GM18507 (cell line): Measurements from ENCODE around the gene SLCO4C1.
A peak's percentile ranks its signal among the peaks of the same experiment; 100 is the strongest.
"Not testable (repeated sequence)": the region's sequence is repeated elsewhere in the genome, so short reads cannot be mapped to it uniquely, and the experiment has no call there.

ENCODE experiments used
- DNase-seq: peaks from one replicate; pipeline ENCODE4 v3.0.0; 2011; ENCODE audit warnings: low read depth; ENCODE audit not compliant: insufficient read length; ENCODE audit errors: extremely low spot score
- FAIRE-seq: peaks from 2 replicates; lab custom pipeline; 2011; peaks lifted over from hg19 to GRCh38; lab: Jason Lieb, UNC

The SLCO4C1 gene, protein sequence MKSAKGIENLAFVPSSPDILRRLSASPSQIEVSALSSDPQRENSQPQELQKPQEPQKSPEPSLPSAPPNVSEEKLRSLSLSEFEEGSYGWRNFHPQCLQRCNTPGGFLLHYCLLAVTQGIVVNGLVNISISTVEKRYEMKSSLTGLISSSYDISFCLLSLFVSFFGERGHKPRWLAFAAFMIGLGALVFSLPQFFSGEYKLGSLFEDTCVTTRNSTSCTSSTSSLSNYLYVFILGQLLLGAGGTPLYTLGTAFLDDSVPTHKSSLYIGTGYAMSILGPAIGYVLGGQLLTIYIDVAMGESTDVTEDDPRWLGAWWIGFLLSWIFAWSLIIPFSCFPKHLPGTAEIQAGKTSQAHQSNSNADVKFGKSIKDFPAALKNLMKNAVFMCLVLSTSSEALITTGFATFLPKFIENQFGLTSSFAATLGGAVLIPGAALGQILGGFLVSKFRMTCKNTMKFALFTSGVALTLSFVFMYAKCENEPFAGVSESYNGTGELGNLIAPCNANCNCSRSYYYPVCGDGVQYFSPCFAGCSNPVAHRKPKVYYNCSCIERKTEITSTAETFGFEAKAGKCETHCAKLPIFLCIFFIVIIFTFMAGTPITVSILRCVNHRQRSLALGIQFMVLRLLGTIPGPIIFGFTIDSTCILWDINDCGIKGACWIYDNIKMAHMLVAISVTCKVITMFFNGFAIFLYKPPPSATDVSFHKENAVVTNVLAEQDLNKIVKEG

GRCh38 chr5:102296178-102296817 is at the start of gene SLCO4C1:
Gene SLCO4C1 (minus strand): TSS chr5:102296284. CDS start chr5:102296262, 22 bp downstream.
- peak; percentile 98 for FAIRE-seq
- DNase-seq, result peak; percentile 68

DNA sequence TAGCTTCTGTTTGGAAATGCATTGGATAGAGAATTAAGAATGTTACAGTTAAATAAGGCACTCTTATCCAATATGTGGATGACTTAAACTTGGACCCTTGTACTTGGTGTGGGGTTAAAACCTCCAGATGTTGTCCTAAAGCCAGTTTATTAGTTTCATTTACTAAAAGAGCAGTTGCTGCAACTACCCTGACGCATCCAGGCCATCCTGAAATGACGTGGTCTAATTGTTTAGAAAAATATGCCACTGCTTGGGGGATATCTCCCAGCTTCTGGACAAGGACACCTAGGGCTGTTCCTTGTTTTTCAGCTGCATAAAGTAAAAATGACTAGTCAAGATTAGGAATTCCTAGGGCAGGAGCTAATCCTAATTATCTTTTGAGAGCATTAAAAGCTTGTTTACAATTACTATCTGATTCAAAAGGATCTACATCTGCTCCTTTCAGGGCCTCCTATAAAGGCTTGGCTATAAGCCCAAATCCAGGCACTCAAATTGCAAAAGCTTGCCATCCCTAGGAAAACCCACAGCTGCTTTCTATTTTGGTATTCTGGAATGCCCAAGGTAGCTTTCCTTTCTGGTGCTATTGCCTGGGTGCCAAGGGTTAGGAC is 45.7 kb upstream of the SLCO4C1 start:
- DNase-seq, result no peak
- no peak for FAIRE-seq

DNA sequence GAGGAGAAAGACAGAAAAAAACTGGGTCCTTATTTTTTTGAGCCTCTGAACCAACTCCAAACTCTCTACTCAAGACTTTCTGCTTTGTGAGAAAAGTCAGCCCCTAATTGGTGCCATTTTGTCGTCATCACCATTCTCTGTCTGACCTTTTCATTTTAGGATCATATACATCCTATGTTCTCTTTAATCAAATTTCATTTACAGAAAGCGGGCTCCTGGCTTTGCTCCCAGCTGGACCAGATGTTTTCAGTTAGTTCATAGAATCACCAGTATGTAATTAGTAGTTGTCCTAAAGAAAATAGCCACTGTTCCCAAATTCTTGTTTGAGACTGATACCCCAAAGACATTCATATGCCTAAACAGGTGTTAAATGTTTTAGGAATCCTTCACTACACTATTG is 28.6 kb upstream of the SLCO4C1 start:
- DNase-seq (no peak), FAIRE-seq (no peak)

GRCh38 chr5:102318801-102319200 is 22.7 kb upstream of the SLCO4C1 start:
- not testable (repeated sequence) for DNase-seq, FAIRE-seq

DNA sequence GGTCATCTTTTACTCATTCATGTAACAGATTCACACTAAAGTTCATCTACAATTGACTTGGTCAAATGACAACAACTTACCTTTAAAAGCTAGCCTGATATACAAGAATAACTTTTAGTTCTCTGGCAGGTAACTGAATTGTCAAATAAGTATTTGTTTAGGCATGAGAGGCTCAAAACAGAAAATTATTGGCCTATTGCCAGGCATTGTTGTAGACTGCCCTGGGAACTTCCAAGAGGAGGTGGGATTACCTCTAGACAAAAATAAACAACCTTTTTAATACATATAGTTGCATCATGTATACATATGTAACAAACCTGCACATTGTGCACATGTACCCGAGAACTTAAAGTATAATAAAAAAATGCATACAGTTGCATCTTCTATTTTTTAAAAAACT is 18.2 kb upstream of the SLCO4C1 start:
- FAIRE-seq, result no peak
- no peak for DNase-seq

DNA sequence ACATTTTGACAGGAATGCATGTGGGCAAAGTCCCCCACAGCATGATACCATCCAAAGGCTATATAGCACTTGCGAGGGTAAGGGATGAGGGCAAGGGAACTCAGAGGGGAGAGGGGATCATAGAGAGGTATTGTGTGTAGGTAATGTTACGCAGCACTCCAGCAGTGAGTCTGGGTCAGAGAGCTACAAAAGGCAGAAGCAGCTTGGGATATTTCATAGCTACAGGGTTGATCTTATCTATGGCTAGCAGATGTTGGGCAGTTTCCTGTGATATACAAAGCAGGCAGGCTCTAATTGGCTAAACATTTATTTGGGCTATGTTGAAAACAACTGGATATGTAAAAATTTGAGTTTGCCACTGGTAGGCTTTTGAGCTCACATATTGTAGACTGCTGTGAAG is 17.8 kb upstream of the SLCO4C1 start:
- DNase-seq, result no peak
- FAIRE-seq, result no peak

- DNase-seq, result no peak
Measured at GRCh38 chr5:102312586-102313370, 16.7 kb upstream of the SLCO4C1 start.

DNA sequence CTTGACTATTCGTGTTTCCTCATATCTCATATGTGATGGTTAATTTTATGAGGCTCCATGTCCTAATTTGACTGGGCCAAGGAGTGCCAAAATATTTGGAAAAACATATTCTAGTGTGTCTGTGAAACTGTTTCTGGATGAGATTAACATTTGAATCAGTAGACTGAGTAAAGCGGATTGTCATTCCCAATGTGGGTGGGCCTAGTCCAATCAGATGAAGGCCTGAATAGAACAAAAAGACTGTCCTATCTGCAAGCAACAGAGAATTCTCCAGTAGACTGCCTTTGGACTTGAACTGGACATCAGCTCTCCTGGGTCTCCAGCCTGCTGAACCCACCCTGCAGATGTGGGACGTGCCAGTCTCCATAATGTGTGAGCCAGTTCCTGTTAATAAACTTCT is 13.5 kb upstream of the SLCO4C1 start:
- DNase-seq (no peak), FAIRE-seq (no peak)

More at GRCh38 chr5:102312586-102313370, 16.7 kb upstream of the SLCO4C1 start:
- no peak for FAIRE-seq

DNA sequence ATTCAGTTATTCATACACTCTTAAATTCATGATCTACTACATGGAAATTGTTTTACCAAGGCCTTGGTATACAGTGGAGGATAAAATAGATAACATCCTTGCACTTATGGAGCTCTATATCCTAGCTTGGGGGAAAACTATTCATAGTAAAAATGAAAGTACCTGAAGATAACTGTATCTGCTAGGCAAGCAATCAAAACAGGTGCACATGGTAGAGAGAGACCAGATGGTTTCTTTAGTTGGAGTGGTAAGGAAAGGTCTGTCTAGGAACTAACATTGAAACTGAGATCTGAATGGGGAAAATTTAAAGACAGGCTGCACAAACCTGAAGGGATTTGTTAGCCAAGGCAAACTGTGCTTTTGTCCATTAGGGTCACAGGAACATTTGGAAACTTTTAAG is 11.1 kb upstream of the SLCO4C1 start:
- DNase-seq, result no peak
- no peak for FAIRE-seq

- FAIRE-seq (no peak), DNase-seq (no peak)
Measured at GRCh38 chr5:102306121-102306520, 10.0 kb upstream of the SLCO4C1 start.

DNA sequence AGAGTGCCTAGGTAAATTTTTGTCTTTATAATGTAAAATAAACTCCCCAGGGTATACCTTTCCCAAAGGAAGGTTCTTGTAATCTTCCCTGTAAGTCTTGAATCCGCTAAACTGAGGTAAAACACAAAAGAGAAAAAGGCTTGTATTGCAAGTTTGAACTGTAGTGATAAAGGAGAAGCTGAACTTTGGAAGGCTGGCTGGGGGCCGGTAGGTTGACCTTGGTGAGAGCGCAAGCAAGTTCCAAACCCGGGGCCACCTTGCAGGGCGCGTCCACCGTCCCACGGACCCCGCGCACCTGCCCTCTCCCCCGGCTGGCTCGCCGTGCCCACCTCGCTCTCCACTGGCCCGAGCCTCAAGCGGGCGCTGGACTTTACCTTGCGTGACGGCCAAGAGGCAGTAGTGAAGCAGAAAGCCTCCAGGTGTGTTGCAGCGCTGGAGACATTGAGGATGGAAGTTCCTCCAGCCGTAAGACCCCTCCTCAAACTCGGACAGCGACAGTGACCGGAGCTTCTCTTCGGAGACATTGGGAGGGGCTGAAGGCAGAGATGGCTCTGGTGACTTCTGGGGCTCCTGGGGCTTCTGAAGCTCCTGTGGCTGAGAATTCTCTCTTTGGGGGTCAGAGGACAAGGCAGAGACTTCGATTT is 428 bp downstream of the SLCO4C1 start:
- DNase-seq (no peak), FAIRE-seq (no peak)

GRCh38 chr5:102294886-102295395 is 1.1 kb downstream of the SLCO4C1 start:
- DNase-seq (no peak), FAIRE-seq (peak; percentile 41)

DNA sequence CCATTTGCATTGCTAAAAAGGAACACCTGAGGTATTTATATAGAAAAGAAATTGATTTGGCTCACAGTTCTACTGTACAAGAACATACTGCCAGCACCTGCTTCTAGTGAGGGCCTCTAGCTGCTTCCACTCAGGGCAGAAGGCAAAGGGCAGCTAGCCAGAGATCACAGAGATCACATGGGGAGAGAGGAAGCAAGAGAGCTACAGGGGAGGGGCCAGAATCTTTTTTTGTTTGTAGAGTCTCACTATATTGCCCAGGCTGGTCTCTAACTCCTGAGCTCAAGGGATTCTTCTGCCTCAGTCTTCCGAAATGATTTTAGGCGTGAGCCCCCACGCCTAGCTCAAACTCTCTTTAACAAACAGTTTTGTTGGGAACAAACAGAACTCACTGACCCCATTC is 6.1 kb downstream of the SLCO4C1 start:
- no peak for FAIRE-seq
- no peak for DNase-seq

DNA sequence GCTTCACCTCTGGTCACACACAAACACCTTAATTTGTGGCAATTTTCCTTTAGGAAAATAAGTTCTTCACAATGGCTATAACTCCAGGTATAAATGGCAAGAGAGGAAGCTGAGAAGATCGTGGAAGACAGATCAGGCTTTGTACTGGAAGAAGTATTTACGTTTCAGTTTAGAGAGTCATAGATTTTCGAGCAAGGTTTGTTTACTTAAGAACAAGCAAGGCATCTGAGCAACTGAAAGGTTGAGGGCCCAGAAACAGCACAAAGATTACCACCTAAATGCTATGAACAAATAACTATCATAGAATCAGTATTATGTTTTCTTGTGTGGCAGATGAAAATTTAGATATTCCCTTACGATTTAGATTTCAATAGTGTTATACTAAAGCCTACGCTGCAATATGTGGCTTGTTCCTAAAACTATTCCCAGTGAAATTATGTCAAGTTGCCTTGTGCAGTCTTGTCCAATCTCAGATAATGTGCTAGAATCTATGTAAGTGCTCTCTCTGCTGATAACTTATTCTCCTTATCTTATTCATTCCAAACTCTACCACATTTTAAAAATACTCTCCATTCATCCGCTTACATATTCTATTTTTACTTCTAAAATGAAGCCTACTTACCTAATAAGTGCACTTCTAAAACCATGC is 6.7 kb downstream of the SLCO4C1 start:
- FAIRE-seq, result peak; percentile 36
- DNase-seq, result no peak

DNA sequence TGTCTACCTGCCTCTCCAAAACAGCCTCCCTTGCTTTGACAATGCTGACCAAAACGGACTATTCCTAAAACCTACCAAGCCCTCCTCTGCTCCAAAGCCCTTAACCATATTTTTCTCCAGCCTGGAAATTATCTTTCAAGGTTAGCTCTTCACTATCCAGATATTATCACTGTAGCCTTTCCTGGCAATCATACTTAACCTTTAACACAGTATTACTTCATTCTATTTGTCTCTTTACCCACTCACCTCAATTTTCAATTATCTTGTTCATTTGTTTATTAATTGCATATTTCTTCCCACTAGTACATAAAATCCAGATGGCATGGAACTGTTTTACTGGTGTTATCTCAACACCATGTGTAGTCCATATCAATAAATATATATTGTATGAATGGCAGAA is 7.5 kb downstream of the SLCO4C1 start:
- DNase-seq (no peak), FAIRE-seq (no peak)

GRCh38 chr5:102286476-102286875 is 9.6 kb downstream of the SLCO4C1 start:
- no peak for DNase-seq
- FAIRE-seq, result peak; percentile 24

DNA sequence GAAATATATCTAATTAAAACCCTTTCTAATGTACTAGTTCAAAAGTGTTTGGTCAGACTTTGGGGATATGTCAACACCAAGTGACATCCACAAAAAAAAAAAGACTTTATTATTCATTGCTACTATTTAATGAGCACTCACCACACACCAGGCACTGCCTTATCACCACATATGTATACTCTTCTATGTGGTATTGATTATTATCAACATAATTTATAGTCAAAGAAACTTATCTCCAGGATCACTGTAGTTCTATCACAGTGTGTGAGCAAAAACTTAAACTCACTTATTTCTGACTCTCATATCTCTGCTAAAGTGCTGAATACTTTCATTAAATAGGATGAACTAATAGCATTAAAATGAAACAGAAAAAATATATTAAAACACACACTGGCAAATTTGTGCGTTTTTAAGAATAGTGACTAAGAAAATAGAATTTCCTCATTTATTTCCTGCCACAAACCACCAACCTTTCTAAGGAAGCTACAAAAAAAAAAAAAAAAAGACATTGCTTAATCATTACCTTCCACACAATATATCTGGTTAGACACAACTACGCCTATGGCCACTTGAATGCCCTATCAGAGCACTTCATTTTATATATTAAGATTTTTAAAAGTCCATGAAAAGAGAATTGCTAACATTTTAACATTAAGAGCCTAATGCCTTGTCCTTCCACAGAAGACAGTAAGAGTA is 12.8 kb downstream of the SLCO4C1 start:
- FAIRE-seq (peak; percentile 81), DNase-seq (peak; percentile 14)

DNA sequence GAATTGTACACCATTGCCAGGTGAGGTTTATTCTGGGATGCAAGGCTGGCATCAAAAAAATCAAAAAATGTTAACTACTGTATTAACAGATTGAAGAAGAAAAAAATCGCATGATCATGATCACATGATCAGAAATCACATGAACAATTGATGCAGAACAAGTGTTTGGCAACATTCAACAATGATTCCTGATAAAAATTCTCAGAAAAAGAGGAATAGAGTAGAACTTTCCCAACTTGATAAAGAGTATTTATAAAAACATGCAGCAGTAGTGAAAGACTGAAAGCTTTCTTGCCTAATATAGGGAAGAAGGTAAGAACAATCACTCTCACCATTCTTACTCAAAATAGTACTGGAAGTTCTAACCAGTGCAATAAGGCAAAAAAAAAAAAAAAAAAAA is 16.4 kb downstream of the SLCO4C1 start:
- FAIRE-seq, result no peak
- no peak for DNase-seq
